GM18909 (cell line): ENCODE data around the gene GOLGA8J.
"Not testable (repeated sequence)": the region's sequence is repeated elsewhere in the genome, so short reads cannot be mapped to it uniquely, and the experiment has no call there.

ENCODE experiments used
- ATAC-seq: cut with Tn5 transposase; IDR thresholded peaks from one replicate; pipeline ENCODE4 v1.9.1; 2021; ENCODE audit warnings: mild to moderate bottlenecking; ENCODE audit not compliant: unreplicated experiment, poor library complexity

GOLGA8J gene

GRCh38 chr15:30068326-30068725, 14.4 kb upstream of the GOLGA8J start:
- ATAC-seq: no peak

GRCh38 chr15:30072630-30073029, 10.1 kb upstream of the GOLGA8J start:
- ATAC-seq: no peak

- ATAC-seq: no peak
Measured at GRCh38 chr15:30073915-30074314, 8.8 kb upstream of the GOLGA8J start.

- ATAC-seq: not testable (repeated sequence)
Measured at GRCh38 chr15:30080816-30081215, 1.9 kb upstream of the GOLGA8J start.

- ATAC-seq: not testable (repeated sequence)
Measured at GRCh38 chr15:30097827-30098226, 15.1 kb downstream of the GOLGA8J start.

- ATAC-seq: not testable (repeated sequence)
Measured at GRCh38 chr15:30102890-30103289, 20.1 kb downstream of the GOLGA8J start.

- ATAC-seq: not testable (repeated sequence)
Measured at GRCh38 chr15:30103941-30104507, 21.3 kb downstream of the GOLGA8J start.

GRCh38 chr15:30110591-30110990, 27.8 kb downstream of the GOLGA8J start:
- ATAC-seq: not testable (repeated sequence)

- not testable (repeated sequence) for ATAC-seq
Measured at GRCh38 chr15:30130066-30130465, 47.3 kb downstream of the GOLGA8J start.

- ATAC-seq: not testable (repeated sequence)
Measured at GRCh38 chr15:30134751-30135150, 52.0 kb downstream of the GOLGA8J start, which contains the start of gene GOLGA8T. Gene GOLGA8T (plus strand): TSS chr15:30135051. CDS start chr15:30135149, 98 bp downstream.
